ENCODE results near the gene SRSF4.

The SRSF4 gene

GRCh38 chr1:29190718-29191117, 9.0 kb upstream of the SRSF4 start:
- peaks cover 7% of the 10 kb centered on the region for H3K36me3 ChIP-seq (ENCODE audit: control insufficient read depth, insufficient read depth, low read length)
- no peak for DNase-seq (ENCODE audit: extremely low read depth, insufficient read length)
- no peak overlapping the region for H3K4me3 ChIP-seq (replicated peaks; ENCODE audit: low read depth, low read length)
- TF ChIP-seq CTCF (IDR thresholded peaks at IDR 0.05; ENCODE audit: insufficient read depth, low read length, poor library complexity, severe bottlenecking), result no peak
- H3K27me3 ChIP-seq (replicated peaks; ENCODE audit: control insufficient read depth, insufficient read depth, low read length), result no peaks in the 10 kb centered on the region

GRCh38 chr1:29186707-29187106, 5.0 kb upstream of the SRSF4 start:
- TF ChIP-seq CTCF (IDR thresholded peaks at IDR 0.05; ENCODE audit: insufficient read depth, low read length, poor library complexity, severe bottlenecking), result no peak
- DNase-seq (ENCODE audit: extremely low read depth, insufficient read length), result no peak
- Histone ChIP-seq H3K4me3 (replicated peaks; ENCODE audit: low read depth, low read length) (no peak overlapping the region), H3K27me3 (replicated peaks; ENCODE audit: control insufficient read depth, insufficient read depth, low read length) (no peaks in the 10 kb centered on the region), H3K36me3 (ENCODE audit: control insufficient read depth, insufficient read depth, low read length) (no peaks in the 10 kb centered on the region)

GRCh38 chr1:29186252-29186651, 4.6 kb upstream of the SRSF4 start:
- no peaks in the 10 kb centered on the region for H3K36me3 ChIP-seq (ENCODE audit: control insufficient read depth, insufficient read depth, low read length)
- no peak overlapping the region for H3K4me3 ChIP-seq (replicated peaks; ENCODE audit: low read depth, low read length)
- no peak for DNase-seq (ENCODE audit: extremely low read depth, insufficient read length)
- no peak for TF ChIP-seq CTCF (IDR thresholded peaks at IDR 0.05; ENCODE audit: insufficient read depth, low read length, poor library complexity, severe bottlenecking)
- H3K27me3 ChIP-seq (replicated peaks; ENCODE audit: control insufficient read depth, insufficient read depth, low read length), result no peaks in the 10 kb centered on the region

GRCh38 chr1:29183287-29183686, 1.6 kb upstream of the SRSF4 start:
- no peak for DNase-seq (ENCODE audit: extremely low read depth, insufficient read length)

GRCh38 chr1:29180497-29181412, 945 bp downstream of the SRSF4 start:
- TF ChIP-seq CTCF (IDR thresholded peaks at IDR 0.05; ENCODE audit: insufficient read depth, low read length, poor library complexity, severe bottlenecking), result no peak
- DNase-seq (ENCODE audit: extremely low read depth, insufficient read length), result no peak
- 0 out of 2 replicates have a peak, but pooled peaks cover 2% of the 10 kb centered on the region for H3K36me3 ChIP-seq (ENCODE audit: control insufficient read depth, insufficient read depth, low read length)
- peak overlapping the region; percentile 99 for H3K4me3 ChIP-seq (replicated peaks; ENCODE audit: low read depth, low read length)
- no peaks in the 10 kb centered on the region for H3K27me3 ChIP-seq (replicated peaks; ENCODE audit: control insufficient read depth, insufficient read depth, low read length)

More at GRCh38 chr1:29183287-29183686, 1.6 kb upstream of the SRSF4 start:
- 0 out of 2 replicates have a peak, but pooled peaks cover 2% of the 10 kb centered on the region for H3K36me3 ChIP-seq (ENCODE audit: control insufficient read depth, insufficient read depth, low read length)
- H3K27me3 ChIP-seq (replicated peaks; ENCODE audit: control insufficient read depth, insufficient read depth, low read length), result no peaks in the 10 kb centered on the region
- TF ChIP-seq CTCF (IDR thresholded peaks at IDR 0.05; ENCODE audit: insufficient read depth, low read length, poor library complexity, severe bottlenecking), result no peak
- H3K4me3 ChIP-seq (replicated peaks; ENCODE audit: low read depth, low read length), result no peak overlapping the region

All from GM06990 (cell line).